ENCODE measurements around the gene CFDP1. TPM values are rescaled to one million over a fixed set of nuclear protein-coding genes. Genes with fewer than 3 reads are reported as not detected.
"Not testable (repeated sequence)": the region's sequence is repeated elsewhere in the genome, so short reads cannot be mapped to it uniquely, and the experiment has no call there.

The CFDP1 gene
- total and polyA plus RNA-seq, 2 donors, result 71.0 to 78.8 TPM

GRCh38 chr16:75446416-75446815, 13.1 kb upstream of the CFDP1 start:
- no peak overlapping the region for H3K27ac ChIP-seq (ENCODE audit: low read depth)
- DNase-seq (ENCODE audit: extremely low spot score), result no peak
- no peaks in the 10 kb centered on the region for H3K36me3 ChIP-seq (ENCODE audit: insufficient read depth)
- H3K4me1 ChIP-seq (ENCODE audit: insufficient read depth), result no peaks in the 10 kb centered on the region
- H3K4me3 ChIP-seq (ENCODE audit: low read depth, low read length), result no peak overlapping the region

- no peak overlapping the region for H3K27ac ChIP-seq (ENCODE audit: low read depth)
- H3K36me3 ChIP-seq (ENCODE audit: insufficient read depth), result no peaks in the 10 kb centered on the region
- no peak for DNase-seq (ENCODE audit: extremely low spot score)
- WGBS, result 82% methylated on average over 5 of the region's 5 CpGs
- no peaks in the 10 kb centered on the region for H3K4me1 ChIP-seq (ENCODE audit: insufficient read depth)
- no peak overlapping the region for H3K4me3 ChIP-seq (ENCODE audit: low read depth, low read length)
Measured at GRCh38 chr16:75445298-75445697, 12.0 kb upstream of the CFDP1 start.

- WGBS, result 72% methylated on average over 3 of the region's 3 CpGs
- no peak overlapping the region for H3K4me3 ChIP-seq (ENCODE audit: low read depth, low read length)
- H3K27ac ChIP-seq (ENCODE audit: low read depth), result no peak overlapping the region
- H3K36me3 ChIP-seq (ENCODE audit: insufficient read depth), result no peaks in the 10 kb centered on the region
- DNase-seq (ENCODE audit: extremely low spot score), result no peak
- no peaks in the 10 kb centered on the region for H3K4me1 ChIP-seq (ENCODE audit: insufficient read depth)
Measured at GRCh38 chr16:75443298-75443697, 10.0 kb upstream of the CFDP1 start.

GRCh38 chr16:75433732-75434413, 570 bp upstream of the CFDP1 start:
- Histone ChIP-seq H3K4me1 (ENCODE audit: insufficient read depth) (no peaks in the 10 kb centered on the region), H3K4me3 (ENCODE audit: low read depth, low read length) (peak overlapping the region; percentile 93), H3K27ac (ENCODE audit: low read depth) (peak overlapping the region; percentile 94), H3K36me3 (ENCODE audit: insufficient read depth) (no peaks in the 10 kb centered on the region)
- DNase-seq (ENCODE audit: extremely low spot score), result peak; percentile 88
- WGBS, result 3% methylated on average over 32 of the region's 32 CpGs

GRCh38 chr16:75429621-75430403, 3.5 kb downstream of the CFDP1 start:
- 89% methylated on average over 11 of the region's 11 CpGs for WGBS

GRCh38 chr16:75426524-75426923, 6.8 kb downstream of the CFDP1 start:
- H3K4me1 ChIP-seq (ENCODE audit: insufficient read depth); H3K27ac ChIP-seq (ENCODE audit: low read depth); H3K36me3 ChIP-seq (ENCODE audit: insufficient read depth); DNase-seq (ENCODE audit: extremely low spot score); H3K4me3 ChIP-seq (ENCODE audit: low read depth, low read length): not testable (repeated sequence)
- 86% methylated on average over 2 of the region's 2 CpGs for WGBS

More at GRCh38 chr16:75429621-75430403, 3.5 kb downstream of the CFDP1 start:
- Histone ChIP-seq H3K36me3 (ENCODE audit: insufficient read depth) (no peaks in the 10 kb centered on the region), H3K27ac (ENCODE audit: low read depth) (no peak overlapping the region), H3K4me3 (ENCODE audit: low read depth, low read length) (no peak overlapping the region), H3K4me1 (ENCODE audit: insufficient read depth) (peaks cover 3% of the 10 kb centered on the region)
- no peak for DNase-seq (ENCODE audit: extremely low spot score)

- H3K36me3 ChIP-seq (ENCODE audit: insufficient read depth); H3K4me1 ChIP-seq (ENCODE audit: insufficient read depth); DNase-seq (ENCODE audit: extremely low spot score); H3K4me3 ChIP-seq (ENCODE audit: low read depth, low read length); H3K27ac ChIP-seq (ENCODE audit: low read depth): not testable (repeated sequence)
- WGBS, result 87% methylated on average over 18 of the region's 18 CpGs
Measured at GRCh38 chr16:75424105-75424762, 9.1 kb downstream of the CFDP1 start.

GRCh38 chr16:75423723-75424104, 9.6 kb downstream of the CFDP1 start:
- no peak overlapping the region for H3K4me3 ChIP-seq (ENCODE audit: low read depth, low read length)
- H3K36me3 ChIP-seq (ENCODE audit: insufficient read depth), result no peaks in the 10 kb centered on the region
- no peak overlapping the region for H3K27ac ChIP-seq (ENCODE audit: low read depth)
- no peak for DNase-seq (ENCODE audit: extremely low spot score)
- peaks cover 3% of the 10 kb centered on the region for H3K4me1 ChIP-seq (ENCODE audit: insufficient read depth)
- WGBS, result 92% methylated on average over 4 of the region's 4 CpGs

GRCh38 chr16:75421820-75422126, 11.5 kb downstream of the CFDP1 start:
- 88% methylated on average over 1 of the region's 1 CpG for WGBS
- no peak overlapping the region for H3K27ac ChIP-seq (ENCODE audit: low read depth)
- H3K36me3 ChIP-seq (ENCODE audit: insufficient read depth), result no peaks in the 10 kb centered on the region
- H3K4me3 ChIP-seq (ENCODE audit: low read depth, low read length), result no peak overlapping the region
- H3K4me1 ChIP-seq (ENCODE audit: insufficient read depth), result peaks cover 2% of the 10 kb centered on the region
- no peak for DNase-seq (ENCODE audit: extremely low spot score)

- no peak overlapping the region for H3K27ac ChIP-seq (ENCODE audit: low read depth)
- no peaks in the 10 kb centered on the region for H3K36me3 ChIP-seq (ENCODE audit: insufficient read depth)
- H3K4me1 ChIP-seq (ENCODE audit: insufficient read depth), result no peaks in the 10 kb centered on the region
- no peak for DNase-seq (ENCODE audit: extremely low spot score)
- H3K4me3 ChIP-seq (ENCODE audit: low read depth, low read length), result no peak overlapping the region
- 27% methylated on average over 8 of the region's 8 CpGs for WGBS
Measured at GRCh38 chr16:75420987-75421819, 12.1 kb downstream of the CFDP1 start.

- DNase-seq (ENCODE audit: extremely low spot score), result no peak
- Histone ChIP-seq H3K27ac (ENCODE audit: low read depth) (no peak overlapping the region), H3K36me3 (ENCODE audit: insufficient read depth) (peaks cover 2% of the 10 kb centered on the region), H3K4me3 (ENCODE audit: low read depth, low read length) (no peak overlapping the region), H3K4me1 (ENCODE audit: insufficient read depth) (no peaks in the 10 kb centered on the region)
- WGBS, result 78% methylated on average over 2 of the region's 2 CpGs
Measured at GRCh38 chr16:75416904-75417565, 16.3 kb downstream of the CFDP1 start.

- Histone ChIP-seq H3K4me1 (ENCODE audit: insufficient read depth) (no peaks in the 10 kb centered on the region), H3K36me3 (ENCODE audit: insufficient read depth) (peaks cover 2% of the 10 kb centered on the region), H3K27ac (ENCODE audit: low read depth) (no peak overlapping the region), H3K4me3 (ENCODE audit: low read depth, low read length) (no peak overlapping the region)
- no peak for DNase-seq (ENCODE audit: extremely low spot score)
- WGBS, result 73% methylated on average over 4 of the region's 4 CpGs
Measured at GRCh38 chr16:75415169-75415905, 18.0 kb downstream of the CFDP1 start.
